ENCODE results near the gene JAGN1.
A peak's percentile ranks its signal among the peaks of the same experiment; 100 is the strongest.
"Not testable (repeated sequence)": the region's sequence is repeated elsewhere in the genome, so short reads cannot be mapped to it uniquely, and the experiment has no call there.

JAGN1 gene
- total RNA-seq, result 20.4 to 24.8 reads per million in 2 donors

DNA sequence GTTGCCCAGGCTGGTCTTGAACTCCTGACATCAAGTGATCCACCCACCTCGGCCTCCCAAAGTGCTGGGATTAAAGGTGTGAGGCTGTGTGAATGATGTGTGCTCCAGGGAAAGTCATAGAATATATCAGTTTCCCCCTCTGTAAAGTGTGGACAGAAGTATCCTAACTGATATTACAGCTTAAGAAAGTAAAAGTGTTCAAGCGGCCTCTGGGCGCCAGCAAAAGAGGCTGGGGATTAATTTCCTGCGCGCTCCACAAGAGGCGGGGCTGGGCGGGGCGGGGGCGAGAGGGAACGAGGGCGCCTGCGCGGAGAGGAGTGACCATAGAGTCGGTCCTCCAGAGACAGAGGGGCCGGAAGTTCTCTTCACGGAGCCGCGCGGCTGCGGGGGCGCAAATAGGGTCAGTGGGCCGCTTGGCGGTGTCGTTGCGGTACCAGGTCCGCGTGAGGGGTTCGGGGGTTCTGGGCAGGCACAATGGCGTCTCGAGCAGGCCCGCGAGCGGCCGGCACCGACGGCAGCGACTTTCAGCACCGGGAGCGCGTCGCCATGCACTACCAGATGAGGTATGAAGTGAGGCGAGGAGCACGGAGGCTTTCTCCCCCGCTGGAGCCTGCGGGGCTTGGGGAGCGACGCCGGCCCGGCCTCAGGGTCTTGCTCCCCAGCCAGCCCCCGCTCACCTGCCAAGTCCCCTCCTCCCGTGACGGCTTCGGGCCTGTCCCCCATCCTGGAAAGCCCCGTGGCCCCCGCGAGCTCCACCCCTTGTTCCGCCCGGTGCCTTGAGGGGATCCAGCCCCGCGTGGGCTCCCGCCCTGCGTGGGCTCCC, at the start of gene JAGN1:
JAGN1 (plus strand) TSS at position 362 of the 823 bp plus-strand sequence; CDS start at position 475, 113 bp downstream.
- DNase-seq, result peak; percentile 83

DNA sequence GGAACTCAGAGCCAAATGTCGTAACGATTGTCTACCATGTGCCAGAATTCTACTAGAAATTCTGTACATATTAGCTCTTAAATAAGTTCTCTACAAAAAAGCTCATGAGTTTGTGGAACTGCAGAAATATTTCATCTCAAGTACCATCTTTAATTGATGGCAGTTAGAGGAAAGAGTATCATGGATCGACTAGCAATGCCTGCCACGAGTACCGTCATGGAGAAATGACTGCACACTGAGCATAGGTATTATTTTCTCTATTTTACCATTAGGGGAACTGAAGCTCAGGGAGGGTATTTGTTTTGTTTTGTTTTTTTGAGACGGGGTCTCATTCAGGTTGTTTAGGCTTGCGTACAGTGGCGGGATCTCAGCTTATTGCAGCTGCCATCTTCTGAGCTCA, 49.4 kb upstream of the JAGN1 start:
- no peak for DNase-seq

DNA sequence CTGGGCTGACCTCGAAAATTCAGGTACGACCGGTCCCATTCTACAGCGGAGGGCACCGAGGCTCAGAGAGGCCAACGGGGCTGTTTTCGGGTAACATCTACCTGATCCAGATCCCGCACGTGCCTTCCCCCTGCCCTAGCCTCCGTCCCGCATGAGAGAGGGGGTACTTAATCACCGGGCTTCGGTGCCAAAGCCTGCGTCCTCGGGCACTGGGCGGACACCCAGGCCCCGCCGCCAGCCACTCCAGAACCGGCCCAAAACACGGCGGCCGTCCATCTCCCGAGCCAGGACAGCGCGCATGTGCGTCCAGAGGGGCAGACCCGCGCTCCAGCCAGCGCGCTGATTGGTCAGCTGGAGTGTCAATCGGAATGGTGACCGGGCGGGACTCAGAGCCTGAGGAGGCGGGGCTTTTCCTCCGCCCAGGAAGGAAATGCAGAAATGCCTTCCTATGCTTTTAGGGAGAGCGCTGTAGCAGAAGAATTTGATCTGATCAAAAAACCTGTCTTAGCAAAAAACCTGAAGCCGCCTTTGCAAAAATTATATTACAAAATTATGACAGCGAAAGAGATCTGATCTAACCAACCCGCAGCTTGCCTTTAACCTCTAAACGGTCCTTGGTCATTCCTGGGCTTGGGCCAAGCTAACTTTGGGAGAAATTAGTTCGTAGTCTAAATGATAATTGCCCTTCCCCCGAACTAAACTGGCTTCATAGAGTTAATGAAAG, 46.5 kb upstream of the JAGN1 start, which contains the start of gene RPUSD3:
RPUSD3 (minus strand) TSS at position 294 of the 724 bp plus-strand sequence; CDS start at position 276, 18 bp downstream.
- DNase-seq, result peak; percentile 86

DNA sequence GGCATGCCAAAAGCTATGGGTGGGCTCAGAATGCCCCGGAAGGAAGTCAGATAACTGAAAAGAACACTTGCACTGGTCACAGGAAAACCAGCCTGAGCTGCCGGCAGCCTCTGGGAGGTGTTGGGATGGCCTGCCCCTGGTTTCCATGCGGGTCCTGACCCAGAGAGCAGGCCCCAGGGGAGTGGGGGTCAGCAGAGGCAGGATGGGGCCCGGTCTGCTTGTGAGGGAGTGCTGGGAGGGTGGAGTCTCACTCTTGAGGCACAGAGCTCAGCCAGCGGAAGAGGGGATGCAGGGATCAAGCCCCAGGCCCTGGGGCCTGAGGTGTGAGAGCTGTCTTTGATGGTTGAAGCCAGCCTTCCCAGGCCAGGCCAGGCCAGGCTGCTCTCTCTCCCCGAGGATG, 44.2 kb upstream of the JAGN1 start:
- no peak for DNase-seq

DNA sequence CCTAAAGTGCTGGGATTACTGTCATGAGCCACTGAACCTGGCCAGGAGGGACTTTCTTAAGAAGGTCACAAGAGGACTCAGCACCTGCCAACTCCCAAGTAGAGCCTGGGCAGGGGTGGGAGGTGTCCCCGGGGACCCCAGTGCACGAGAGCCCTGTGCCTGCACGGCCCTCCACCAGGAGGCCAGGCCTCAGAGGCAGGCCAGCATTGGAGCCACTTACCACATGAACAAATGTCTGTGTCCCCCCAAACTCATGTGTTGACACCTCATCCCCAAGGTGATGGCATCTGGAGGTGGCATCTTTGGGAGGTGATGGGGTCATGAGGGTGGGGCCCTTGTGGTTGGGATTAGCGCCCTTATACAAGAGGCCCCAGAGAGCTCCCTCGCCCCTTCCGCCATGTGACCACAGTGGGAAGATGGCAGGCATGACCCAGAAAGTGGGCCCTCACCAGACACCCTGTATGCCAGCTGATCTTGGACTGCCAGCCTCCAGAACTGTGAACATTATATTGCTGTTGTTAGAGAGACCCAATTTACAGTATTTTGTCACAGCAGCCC, 43.4 kb upstream of the JAGN1 start:
- no peak for DNase-seq

DNA sequence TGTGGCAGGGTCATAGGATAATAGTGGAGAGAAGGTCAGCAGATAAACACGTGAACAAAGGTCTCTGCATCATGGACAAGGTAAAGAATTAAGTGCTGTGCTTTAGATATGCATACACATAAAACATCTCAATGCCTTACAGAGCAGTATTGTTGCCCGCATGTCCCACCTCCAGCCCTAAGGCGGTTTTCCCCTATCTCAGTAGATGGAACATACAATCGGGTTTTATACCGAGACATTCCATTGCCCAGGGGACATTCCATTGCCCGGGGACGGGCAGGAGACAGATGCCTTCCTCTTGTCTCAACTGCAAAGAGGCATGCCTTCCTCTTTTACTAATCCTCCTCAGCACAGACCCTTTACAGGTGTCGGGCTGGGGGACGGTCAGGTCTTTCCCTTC, 42.5 kb upstream of the JAGN1 start:
- DNase-seq, result not testable (repeated sequence)

DNA sequence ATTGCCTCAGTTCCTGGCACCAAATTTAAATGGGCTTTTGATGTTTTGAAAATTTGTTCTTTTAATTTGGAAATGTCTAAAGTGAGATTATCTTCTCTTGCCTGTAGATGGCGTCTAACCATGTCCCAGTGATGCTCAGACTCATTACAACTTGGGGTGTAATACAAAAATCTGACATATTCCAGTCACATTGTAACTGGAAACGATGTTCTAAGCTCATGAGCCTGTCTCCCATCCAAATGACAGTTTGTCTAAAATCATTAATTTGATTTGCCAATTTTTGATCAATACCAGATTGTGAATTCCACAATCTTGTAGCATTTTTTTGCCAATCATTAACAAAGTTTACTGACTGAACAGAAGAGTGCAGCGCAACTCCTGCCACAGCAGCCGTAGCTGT, 41.5 kb upstream of the JAGN1 start:
- DNase-seq, result not testable (repeated sequence)

DNA sequence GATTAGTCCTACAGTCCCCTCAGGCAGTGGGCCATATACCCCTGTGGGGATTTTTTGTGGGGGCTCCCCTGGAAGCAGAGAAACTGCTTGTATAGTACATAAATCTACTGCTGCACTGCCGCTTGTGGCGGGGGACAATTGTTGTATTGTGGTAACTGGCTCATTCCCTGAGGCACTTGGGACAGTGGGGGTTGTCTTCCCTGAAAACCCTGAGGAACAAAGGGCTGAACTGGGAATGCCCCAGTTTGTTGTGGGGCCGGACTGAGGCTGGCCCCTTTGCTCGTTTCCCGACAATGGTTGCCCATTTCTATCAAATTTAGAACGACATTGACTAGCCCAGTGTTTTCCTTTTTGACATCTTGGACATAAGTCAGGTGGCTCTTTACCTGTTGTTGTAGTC, 39.0 kb upstream of the JAGN1 start:
- DNase-seq, result not testable (repeated sequence)

DNA sequence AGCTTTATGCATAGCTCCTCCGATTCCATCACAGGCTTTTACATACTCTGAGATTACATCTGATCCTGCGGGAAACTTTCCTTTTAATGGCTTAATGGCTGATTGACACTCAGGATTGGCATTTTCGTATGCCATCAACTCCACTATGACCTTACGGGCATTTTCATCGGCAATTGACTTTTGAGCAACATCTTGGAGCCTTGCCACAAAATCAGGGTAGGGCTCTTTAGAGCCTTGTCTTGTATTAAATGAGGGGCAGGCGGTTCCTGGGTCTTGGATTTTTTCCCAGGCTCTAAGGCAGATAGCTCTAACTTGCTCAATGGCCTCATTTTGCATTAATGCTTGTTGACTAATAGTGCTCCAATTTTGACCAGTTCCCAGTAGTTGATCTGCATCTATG, 38.5 kb upstream of the JAGN1 start:
- not testable (repeated sequence) for DNase-seq

DNA sequence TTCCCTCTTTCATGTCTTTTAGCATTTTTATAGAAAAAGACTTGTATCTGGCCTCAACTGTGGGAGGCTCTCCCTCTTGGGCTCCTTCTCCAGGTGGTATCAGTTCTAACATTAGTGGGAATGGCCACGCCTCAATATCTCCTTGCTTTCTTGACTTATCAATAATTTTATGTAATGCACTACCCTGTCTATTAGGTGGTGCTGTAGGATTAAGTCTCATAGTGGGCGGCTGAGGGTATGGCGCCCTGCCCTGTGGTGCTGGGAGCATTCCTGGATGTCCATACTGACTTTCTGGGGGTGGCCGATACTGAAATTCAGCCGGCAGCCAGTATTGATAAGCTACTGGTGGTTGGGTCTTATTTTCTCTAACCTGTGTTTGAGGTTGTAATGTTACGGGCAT, 37.9 kb upstream of the JAGN1 start:
- DNase-seq, result no peak

DNA sequence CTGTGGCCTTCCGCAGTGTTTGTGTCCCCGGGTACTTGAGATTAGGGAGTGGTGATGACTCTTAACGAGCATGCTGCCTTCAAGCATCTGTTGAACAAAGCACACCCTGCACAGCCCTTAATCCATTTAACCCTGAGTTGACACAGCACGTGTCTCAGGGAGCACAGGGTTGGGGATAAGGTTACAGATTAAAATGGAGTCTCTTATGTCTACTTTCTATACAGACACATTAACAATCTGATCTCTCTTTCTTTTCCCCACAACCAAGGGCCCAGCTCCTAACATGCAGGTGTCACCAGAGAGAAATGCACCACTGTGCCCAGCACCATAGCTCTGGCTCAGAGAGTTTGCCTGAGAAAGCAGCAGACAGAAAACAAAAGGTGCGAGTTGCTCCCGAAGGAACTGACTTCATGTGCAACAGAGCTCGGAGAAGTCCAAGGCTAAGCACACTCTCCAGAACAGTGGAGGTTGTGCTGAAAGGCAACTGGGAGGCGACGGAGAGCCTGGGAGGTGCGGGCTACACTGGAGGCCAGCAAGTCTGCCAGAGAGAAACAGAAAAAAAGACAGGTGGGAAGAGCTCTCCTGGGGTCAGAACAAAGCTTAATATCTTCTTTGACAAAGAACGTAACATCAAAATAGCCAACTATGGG, 36.0 kb upstream of the JAGN1 start:
- DNase-seq, result not testable (repeated sequence)

DNA sequence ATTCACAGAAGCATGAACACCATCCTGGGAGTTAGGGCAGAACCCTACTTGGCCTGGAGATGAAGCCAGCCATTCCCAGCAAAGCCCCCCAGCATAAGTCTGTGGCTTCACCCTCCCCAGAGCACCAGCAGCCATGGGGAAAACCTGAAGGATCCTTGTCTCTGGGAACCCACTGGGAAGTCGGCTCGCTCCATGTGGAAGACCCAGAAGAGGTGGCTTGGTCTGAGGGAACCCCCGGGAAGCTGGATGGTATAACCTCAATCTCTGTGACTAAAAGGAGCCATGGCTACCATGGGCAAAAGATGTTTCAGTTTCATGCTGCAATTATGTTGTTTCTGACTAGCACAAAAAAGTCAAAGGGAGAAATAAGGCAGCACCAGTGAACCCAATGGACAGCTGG, 34.8 kb upstream of the JAGN1 start:
- no peak for DNase-seq

DNA sequence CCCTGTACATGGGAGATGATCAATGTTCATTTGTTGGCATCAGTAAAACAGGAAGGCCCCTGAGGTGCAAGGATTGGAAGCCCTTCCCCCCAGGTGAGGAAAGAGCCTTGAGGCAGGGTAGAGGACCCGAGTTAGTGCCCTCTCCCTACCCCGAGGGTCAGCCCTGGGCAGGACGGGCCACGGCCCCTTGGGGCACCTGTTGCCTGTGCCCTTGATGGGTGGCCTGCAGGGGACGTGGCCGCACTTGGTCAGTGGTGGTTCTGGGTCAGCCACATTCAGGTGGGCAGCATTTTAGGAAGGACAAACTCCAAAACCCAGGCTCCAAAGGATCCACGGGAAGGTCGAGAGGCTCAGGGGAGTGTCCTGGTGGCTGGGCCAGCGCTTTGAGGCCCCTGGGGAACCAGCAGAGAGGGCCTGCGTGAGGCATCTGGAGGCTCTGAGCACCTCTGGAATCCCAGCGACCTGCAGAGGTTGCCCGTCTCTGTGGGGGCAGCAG, 30.8 kb upstream of the JAGN1 start:
- no peak for DNase-seq

DNA sequence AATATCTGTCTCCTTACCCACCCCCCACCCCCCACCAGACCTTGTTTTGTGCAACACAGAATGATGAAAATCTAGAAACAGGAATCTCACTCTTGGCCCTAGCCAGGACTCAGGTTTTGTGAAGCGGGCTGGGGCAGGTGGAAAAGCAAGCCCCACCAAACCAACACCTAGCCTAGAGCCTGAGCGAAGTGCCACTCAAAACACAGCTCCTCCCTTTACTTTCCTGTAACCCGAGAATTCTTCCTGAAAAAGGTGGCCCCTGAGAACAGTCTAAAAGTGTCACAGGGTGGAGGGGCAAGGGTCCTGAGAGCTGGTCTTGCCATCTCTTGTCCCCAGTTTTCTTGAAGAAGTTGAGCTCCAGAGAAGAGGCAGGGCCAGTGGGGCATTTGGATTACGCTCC, 29.2 kb upstream of the JAGN1 start:
- DNase-seq, result no peak

DNA sequence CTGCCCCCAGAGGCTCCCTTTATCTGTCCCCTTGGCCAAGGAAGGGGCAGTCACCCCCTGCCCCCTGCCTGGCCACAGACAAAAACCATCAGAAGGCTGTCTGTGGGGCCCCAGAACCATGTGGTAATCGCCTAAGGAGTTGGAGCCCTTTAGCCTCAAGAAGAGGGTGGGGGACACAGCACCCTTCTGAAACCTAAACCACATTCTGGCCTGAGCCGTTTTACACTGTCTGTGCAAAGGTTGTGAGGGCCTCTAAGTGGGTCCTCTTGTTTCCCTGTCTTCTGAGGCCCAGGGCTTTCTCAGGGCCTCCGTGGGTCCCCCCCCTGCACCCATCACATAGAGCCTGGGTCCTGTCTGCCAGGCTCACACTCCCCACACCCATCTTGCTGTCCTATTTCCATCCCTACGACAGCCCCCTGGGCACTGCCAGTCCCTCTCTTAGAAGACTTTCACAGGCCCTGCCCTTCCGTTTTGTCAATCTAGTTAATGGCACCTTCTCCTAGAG, 28.7 kb upstream of the JAGN1 start:
- no peak for DNase-seq

DNA sequence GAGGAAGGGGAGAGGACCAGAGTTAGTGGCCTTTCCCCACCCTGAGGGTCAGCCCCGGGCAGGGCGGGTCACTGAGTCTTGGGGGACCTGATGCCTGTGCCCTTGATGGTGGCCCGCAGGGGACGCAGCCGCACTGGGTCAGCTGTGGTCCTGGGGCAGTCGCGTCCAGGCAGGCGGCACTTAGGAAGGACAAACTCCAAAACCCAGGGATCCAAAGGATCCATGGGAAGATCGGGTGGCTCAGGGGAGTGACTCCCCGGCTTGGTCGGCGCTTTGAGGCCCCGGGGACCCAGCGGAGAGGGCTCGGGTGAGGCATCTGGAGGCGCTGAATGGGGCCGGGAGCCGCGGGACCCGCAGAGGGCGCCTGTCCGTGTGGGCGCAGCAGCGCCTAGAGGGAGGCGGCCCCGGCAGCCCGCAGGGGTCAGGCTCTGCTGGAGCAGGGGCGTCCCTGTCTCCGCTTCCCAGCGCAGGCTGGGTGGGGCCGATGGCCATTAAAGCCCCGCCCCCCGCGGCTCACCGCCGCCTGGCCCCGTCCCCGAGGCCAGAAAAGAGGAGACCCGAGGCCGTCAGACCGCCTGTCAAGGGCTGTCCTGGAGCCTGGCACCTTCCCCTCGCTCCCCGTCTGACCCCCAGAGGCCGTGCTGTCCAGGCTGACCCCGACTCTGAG, 27.9 kb upstream of the JAGN1 start:
- peak; percentile 14 for DNase-seq

DNA sequence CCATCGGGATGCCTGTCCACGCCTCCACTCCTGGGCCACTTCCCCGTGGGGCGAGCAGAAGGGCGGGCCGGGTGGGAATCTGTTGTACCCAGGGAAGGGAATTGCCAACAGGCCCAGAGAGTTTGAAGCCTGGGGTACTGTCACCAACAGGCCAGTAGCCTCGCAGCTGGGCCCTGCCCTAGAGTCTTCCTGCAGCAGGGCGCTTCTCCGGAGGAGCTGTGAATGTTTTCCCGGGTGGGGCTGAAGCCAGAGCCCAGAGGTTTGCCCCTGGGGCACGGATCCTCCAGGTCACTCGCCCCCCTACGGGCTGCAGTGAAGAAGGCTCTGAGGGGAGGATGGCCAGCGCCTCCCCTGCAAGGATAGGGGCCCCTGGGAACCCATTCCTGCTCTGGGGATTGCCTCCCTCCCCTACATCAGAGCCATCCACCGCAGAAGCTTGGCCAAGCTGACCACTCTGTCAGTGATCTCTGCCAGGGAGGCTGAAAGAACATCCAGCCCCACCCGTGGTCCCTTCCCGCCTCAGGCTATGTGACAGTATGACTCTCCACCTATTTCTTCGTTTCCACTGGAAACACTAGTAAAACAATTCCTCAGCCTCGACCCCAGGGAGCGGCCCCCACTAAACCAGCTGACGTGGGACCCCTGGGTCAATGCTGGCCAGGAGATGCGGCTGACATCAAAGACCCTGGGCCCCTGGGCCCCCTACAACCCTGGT, 27.2 kb upstream of the JAGN1 start:
- no peak for DNase-seq

DNA sequence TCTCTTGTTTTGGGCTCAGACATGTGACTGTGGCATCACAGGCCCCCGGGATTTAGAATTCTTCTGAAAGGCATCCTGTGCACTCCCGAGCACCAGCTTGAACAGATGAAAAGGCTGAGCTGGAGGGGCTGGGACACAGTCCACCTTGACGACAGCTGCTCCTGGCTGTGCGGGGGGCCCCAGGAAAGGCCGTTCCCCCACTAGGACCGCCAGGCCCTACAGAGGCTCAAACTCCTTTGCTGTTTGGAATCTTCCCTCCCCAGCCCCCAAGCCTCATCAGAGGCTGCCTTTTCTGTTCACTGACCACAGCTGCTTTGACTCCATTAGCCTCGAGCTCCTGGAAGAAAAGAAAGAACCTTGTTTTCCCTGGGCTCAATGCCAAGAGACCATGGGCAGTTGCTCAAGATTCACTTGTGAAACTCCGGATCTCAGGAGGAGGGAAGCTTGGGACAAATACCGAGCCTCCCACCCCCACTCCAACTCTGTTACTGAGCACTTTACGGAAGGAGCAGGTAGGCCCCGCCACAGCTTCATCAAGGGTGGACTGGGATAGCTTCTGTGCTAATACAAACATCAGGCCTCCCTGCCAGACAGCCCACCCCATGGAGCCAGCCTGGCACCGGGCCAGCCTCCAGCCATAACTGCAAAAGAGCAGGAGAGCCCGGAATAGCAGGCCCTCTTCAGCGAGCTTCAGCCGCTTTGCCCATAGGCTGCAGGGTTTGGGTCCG, 26.0 kb upstream of the JAGN1 start:
- no peak for DNase-seq

DNA sequence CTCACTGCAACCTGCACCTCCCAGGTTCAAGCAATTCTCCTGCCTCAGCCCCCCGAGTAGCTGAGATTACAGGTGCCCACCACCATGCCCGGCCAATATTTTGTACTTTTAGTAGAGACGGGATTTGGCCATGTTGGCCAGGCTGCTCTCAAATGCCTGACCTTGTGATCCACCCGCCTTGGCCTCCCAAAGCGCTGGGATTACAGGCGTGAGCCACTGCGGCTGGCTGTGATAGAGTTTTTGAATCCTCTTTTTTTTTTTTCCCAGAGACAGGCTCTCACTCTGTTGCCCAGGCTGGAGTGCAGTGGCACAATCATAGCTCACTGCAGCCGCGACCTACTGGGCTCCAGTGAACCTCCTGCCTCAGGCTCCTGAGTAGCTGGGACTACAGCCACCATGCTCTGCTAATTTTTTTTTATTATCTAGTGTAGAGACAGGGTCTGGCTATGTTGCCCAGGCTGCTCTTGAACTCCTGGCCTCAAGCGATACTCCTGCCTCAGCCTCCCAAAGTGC, 25.2 kb upstream of the JAGN1 start:
- DNase-seq, result not testable (repeated sequence)

DNA sequence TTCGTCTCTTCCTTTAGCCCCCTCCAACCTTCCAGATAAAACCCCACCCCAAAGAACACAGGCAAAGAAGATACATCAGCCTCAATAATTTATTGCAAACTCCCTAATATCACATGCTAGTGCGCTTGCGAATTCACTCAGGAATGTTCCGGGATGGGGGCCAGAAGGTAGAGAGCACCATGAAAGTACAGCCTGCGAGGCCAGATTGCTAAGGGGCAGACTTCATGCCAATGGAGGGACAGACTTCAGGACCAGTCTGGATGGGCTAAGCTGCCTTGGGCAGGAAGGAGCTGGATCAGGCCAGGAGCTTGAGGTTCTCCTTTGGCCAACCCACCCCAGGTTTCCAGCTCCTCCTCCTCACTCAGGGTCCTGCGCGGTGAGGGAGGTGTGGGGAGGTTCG, 23.8 kb upstream of the JAGN1 start:
- DNase-seq, result no peak

DNA sequence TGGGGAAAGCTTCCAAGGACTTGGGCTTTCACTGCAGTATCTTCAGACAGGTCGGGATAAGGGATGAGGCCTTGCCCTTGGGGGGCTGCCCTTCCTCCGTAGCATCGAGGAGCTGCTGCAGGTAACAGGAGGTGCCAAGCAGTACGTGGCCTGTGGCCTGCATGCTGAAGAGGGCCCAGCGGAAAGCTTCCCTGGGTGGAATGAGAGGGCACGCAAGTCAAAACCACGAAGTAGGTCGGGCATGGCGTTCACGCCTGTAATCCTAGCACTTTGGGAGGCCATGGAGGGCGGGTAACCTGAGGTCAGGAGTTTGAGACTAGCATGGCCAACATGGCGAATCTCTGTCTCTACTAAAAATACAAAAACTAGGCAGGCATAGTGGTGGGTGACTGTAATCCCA, 23.3 kb upstream of the JAGN1 start:
- DNase-seq, result no peak

Data from activated gamma-delta T cell (primary cell).